Stimulated activated naive CD8-positive, alpha-beta T cell treated with anti-CD3 and anti-CD28 coated beads, Interleukin-15, amount 100 ng/mL, for 72 hours (primary cell): ENCODE measurements around the gene LAMTOR5.
A peak's percentile ranks its signal among the peaks of the same experiment; 100 is the strongest.
"Not testable (repeated sequence)": the region's sequence is repeated elsewhere in the genome, so short reads cannot be mapped to it uniquely, and the experiment has no call there.

Experiments
- ATAC-seq: fragments of 150-1000 bp; cut with Tn5 transposase; 2 replicates; pipeline ENCODE4 v1.10.0; 2021; ENCODE audit warnings: mild to moderate bottlenecking, moderate library complexity
- DNase-seq, 2 donors: peaks; one replicate each; pipeline ENCODE4 v3.0.0; 2021 to 2022
- H3K27ac Mint-ChIP-seq, 2 donors: one replicate each; pipeline ENCODE4 v1.8.0; 2022; ENCODE audit warnings: mild to moderate bottlenecking in 2 of 2, mixed read lengths in 2 of 2, moderate library complexity in 2 of 2
- H3K27me3 Mint-ChIP-seq: one replicate; pipeline ENCODE4 v1.8.0; 2022; ENCODE audit warnings: mixed read lengths
- H3K4me1 Mint-ChIP-seq: one replicate; pipeline ENCODE4 v1.8.0; 2022; ENCODE audit warnings: mild to moderate bottlenecking, mixed read lengths
- H3K4me3 Mint-ChIP-seq, 2 donors: one replicate each; pipeline ENCODE4 v1.8.0; 2022; ENCODE audit warnings: mild to moderate bottlenecking in 2 of 2, mixed read lengths in 2 of 2, moderate library complexity in 1 of 2
- H3K9me3 Mint-ChIP-seq, 2 donors: one replicate each; pipeline ENCODE4 v1.8.0; 2022; ENCODE audit warnings: mixed read lengths in 2 of 2

LAMTOR5 gene

GRCh38 chr1:110436635-110437034 lies 29.1 kb upstream of the LAMTOR5 start:
- DNase-seq: no peak
- ATAC-seq: no peak
- peaks cover 25% of the 10 kb centered on the region for H3K27me3 Mint-ChIP-seq
- no peak overlapping the region for H3K4me3 Mint-ChIP-seq
- no peak overlapping the region for H3K27ac Mint-ChIP-seq
- no peaks in the 10 kb centered on the region for H3K4me1 Mint-ChIP-seq
- H3K9me3 Mint-ChIP-seq: no peaks in the 10 kb centered on the region

- Mint-ChIP-seq H3K27ac (no peak overlapping the region), H3K4me3 (no peak overlapping the region), H3K27me3 (peaks cover 22% of the 10 kb centered on the region), H3K9me3 (no peaks in the 10 kb centered on the region), H3K4me1 (no peaks in the 10 kb centered on the region)
- DNase-seq (no peak), ATAC-seq (no peak)
Observed at GRCh38 chr1:110434946-110435345, 27.5 kb upstream of the LAMTOR5 start.

- DNase-seq (no peak), ATAC-seq (no peak)
- H3K4me1 Mint-ChIP-seq: no peaks in the 10 kb centered on the region
- no peak overlapping the region for H3K27ac Mint-ChIP-seq
- peaks cover 10% of the 10 kb centered on the region for H3K27me3 Mint-ChIP-seq
- H3K4me3 Mint-ChIP-seq: no peak overlapping the region
- H3K9me3 Mint-ChIP-seq: no peaks in the 10 kb centered on the region
Observed at GRCh38 chr1:110433803-110434202, 26.3 kb upstream of the LAMTOR5 start.

- DNase-seq: no peak
- ATAC-seq: no peak
- no peaks in the 10 kb centered on the region for H3K4me1 Mint-ChIP-seq
Observed at GRCh38 chr1:110433213-110433612, 25.7 kb upstream of the LAMTOR5 start.

GRCh38 chr1:110430901-110431300 lies 23.4 kb upstream of the LAMTOR5 start:
- H3K27me3 Mint-ChIP-seq: peaks cover 10% of the 10 kb centered on the region
- no peaks in the 10 kb centered on the region for H3K4me1 Mint-ChIP-seq
- ATAC-seq: no peak
- no peak overlapping the region for H3K4me3 Mint-ChIP-seq
- H3K9me3 Mint-ChIP-seq: no peaks in the 10 kb centered on the region
- DNase-seq: no peak
- no peak overlapping the region for H3K27ac Mint-ChIP-seq

More at GRCh38 chr1:110433213-110433612, 25.7 kb upstream of the LAMTOR5 start:
- no peaks in the 10 kb centered on the region for H3K9me3 Mint-ChIP-seq
- peaks cover 10% of the 10 kb centered on the region for H3K27me3 Mint-ChIP-seq
- H3K27ac Mint-ChIP-seq: no peak overlapping the region
- no peak overlapping the region for H3K4me3 Mint-ChIP-seq

- H3K9me3 Mint-ChIP-seq: no peaks in the 10 kb centered on the region
- peaks cover 10% of the 10 kb centered on the region for H3K27me3 Mint-ChIP-seq
- H3K4me1 Mint-ChIP-seq: no peaks in the 10 kb centered on the region
- ATAC-seq: no peak
- no peak overlapping the region for H3K27ac Mint-ChIP-seq
- DNase-seq: no peak
- no peak overlapping the region for H3K4me3 Mint-ChIP-seq
Observed at GRCh38 chr1:110430366-110430765, 22.9 kb upstream of the LAMTOR5 start.

GRCh38 chr1:110428946-110429345 lies 21.5 kb upstream of the LAMTOR5 start:
- no peak overlapping the region for H3K27ac Mint-ChIP-seq
- H3K9me3 Mint-ChIP-seq: no peaks in the 10 kb centered on the region
- DNase-seq: no peak
- no peak for ATAC-seq
- H3K27me3 Mint-ChIP-seq: peaks cover 9% of the 10 kb centered on the region
- no peaks in the 10 kb centered on the region for H3K4me1 Mint-ChIP-seq
- no peak overlapping the region for H3K4me3 Mint-ChIP-seq

GRCh38 chr1:110426854-110427253 lies 19.4 kb upstream of the LAMTOR5 start:
- Mint-ChIP-seq H3K9me3 (no peaks in the 10 kb centered on the region), H3K27me3 (peaks cover 8% of the 10 kb centered on the region), H3K27ac (no peak overlapping the region), H3K4me3 (no peak overlapping the region), H3K4me1 (no peaks in the 10 kb centered on the region)
- DNase-seq (no peak), ATAC-seq (no peak)

- H3K9me3 Mint-ChIP-seq: no peaks in the 10 kb centered on the region
- ATAC-seq: no peak
- peaks cover 8% of the 10 kb centered on the region for H3K27me3 Mint-ChIP-seq
Observed at GRCh38 chr1:110425612-110426152, 18.2 kb upstream of the LAMTOR5 start.

GRCh38 chr1:110424699-110425611 lies 17.5 kb upstream of the LAMTOR5 start:
- H3K27ac Mint-ChIP-seq: peak overlapping the region in 1 of 2 donors; percentile 38

More at GRCh38 chr1:110425612-110426152, 18.2 kb upstream of the LAMTOR5 start:
- peaks cover 5% of the 10 kb centered on the region for H3K4me1 Mint-ChIP-seq
- H3K4me3 Mint-ChIP-seq: no peak overlapping the region
- H3K27ac Mint-ChIP-seq: no peak overlapping the region
- DNase-seq: no peak

GRCh38 chr1:110420874-110421793 lies 13.6 kb upstream of the LAMTOR5 start:
- no peaks in the 10 kb centered on the region for H3K9me3 Mint-ChIP-seq
- ATAC-seq (no peak), DNase-seq (no peak)
- peak overlapping the region in 1 of 2 donors; percentile 50 for H3K27ac Mint-ChIP-seq
- H3K4me1 Mint-ChIP-seq: peaks cover 5% of the 10 kb centered on the region
- H3K27me3 Mint-ChIP-seq: peaks cover 8% of the 10 kb centered on the region
- no peak overlapping the region for H3K4me3 Mint-ChIP-seq

More at GRCh38 chr1:110424699-110425611, 17.5 kb upstream of the LAMTOR5 start:
- Mint-ChIP-seq H3K9me3 (no peaks in the 10 kb centered on the region), H3K4me3 (no peak overlapping the region), H3K27me3 (peaks cover 8% of the 10 kb centered on the region), H3K4me1 (peaks cover 5% of the 10 kb centered on the region)
- DNase-seq: no peak
- no peak for ATAC-seq

GRCh38 chr1:110420023-110420662 lies 12.6 kb upstream of the LAMTOR5 start:
- Mint-ChIP-seq H3K4me3 (no peak overlapping the region), H3K27ac (no peak overlapping the region), H3K4me1 (peaks cover 5% of the 10 kb centered on the region), H3K27me3 (peaks cover 8% of the 10 kb centered on the region), H3K9me3 (no peaks in the 10 kb centered on the region)
- DNase-seq (no peak), ATAC-seq (no peak)

- H3K27ac Mint-ChIP-seq: no peak overlapping the region
- no peak overlapping the region for H3K4me3 Mint-ChIP-seq
- H3K27me3 Mint-ChIP-seq: peaks cover 2% of the 10 kb centered on the region
- H3K9me3 Mint-ChIP-seq: no peaks in the 10 kb centered on the region
- peaks cover 5% of the 10 kb centered on the region for H3K4me1 Mint-ChIP-seq
- no peak for ATAC-seq
- no peak for DNase-seq
Observed at GRCh38 chr1:110418729-110419128, 11.2 kb upstream of the LAMTOR5 start.

GRCh38 chr1:110413045-110413444 lies 5.6 kb upstream of the LAMTOR5 start:
- not testable (repeated sequence) for DNase-seq, H3K27ac Mint-ChIP-seq, H3K27me3 Mint-ChIP-seq, H3K9me3 Mint-ChIP-seq, ATAC-seq, H3K4me3 Mint-ChIP-seq
- peaks cover 15% of the 10 kb centered on the region for H3K4me1 Mint-ChIP-seq

GRCh38 chr1:110412576-110412975 lies 5.1 kb upstream of the LAMTOR5 start:
- peak; percentile 57 for ATAC-seq
- Mint-ChIP-seq H3K9me3 (no peaks in the 10 kb centered on the region), H3K27me3 (no peaks in the 10 kb centered on the region), H3K4me1 (peaks cover 20% of the 10 kb centered on the region), H3K27ac (peak overlapping the region in 1 of 2 donors; percentile 29), H3K4me3 (no peak overlapping the region)
- DNase-seq: peak; percentile 43 to 55
